Measurements from ENCODE around the gene PTGDS.

DNA sequence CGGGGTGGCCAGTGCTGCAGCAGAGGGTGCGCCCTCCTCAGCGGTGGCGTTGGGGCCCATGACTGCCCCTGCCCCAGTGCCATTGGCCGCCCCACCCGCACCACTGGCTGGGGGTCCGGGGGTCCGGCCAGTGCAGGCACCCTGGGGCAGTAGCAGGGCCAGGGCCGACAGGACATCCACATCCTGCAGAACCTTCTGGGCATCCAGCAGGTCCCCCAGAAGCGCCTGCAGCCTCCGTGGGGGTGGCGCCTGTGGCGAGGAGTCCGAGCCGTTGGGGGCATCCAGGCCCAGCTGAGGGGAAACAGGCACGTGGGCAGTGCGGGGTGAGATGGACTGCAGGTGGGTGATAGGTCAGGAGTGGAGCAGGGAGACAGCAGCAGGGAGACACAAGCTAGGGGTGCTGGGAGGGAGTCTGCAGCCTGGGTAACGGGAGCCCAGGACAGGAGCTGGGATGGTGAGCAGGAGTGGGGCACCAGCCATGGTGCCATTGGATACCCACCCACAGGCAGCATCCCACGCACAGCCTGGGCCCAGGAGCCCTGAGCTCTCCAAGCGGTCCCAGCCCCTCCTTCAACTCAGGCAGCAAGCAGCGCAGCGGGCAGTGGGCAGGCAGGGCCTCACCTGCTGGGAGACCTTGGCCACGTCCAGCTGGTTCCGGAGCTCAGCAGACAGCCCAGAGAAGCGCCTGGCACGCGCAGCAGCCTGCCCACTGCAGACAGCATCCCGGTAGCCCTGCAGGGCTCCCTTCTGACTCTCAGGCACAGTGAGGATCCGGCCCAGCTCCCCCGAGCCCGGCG, 43.7 kb downstream of the PTGDS start:
- TF ChIP-seq GATA3 (IDR thresholded peaks at IDR 0.05; ENCODE audit: low read depth, low read length) (no peak), GATA2 (IDR thresholded peaks at IDR 0.05; ENCODE audit: low read depth, low read length) (no peak)
